Activated gamma-delta T cell treated with anti-CD3 and anti-CD28 coated beads, Interleukin-2, amount 50 U/mL, for 16 hours (primary cell): Measurements from ENCODE around the gene NUMBL.

ENCODE experiments used
- DNase-seq: peaks from one replicate; pipeline ENCODE4 v3.0.0-alpha.2; 2020; ENCODE audit warnings: low read depth

The NUMBL gene

DNA sequence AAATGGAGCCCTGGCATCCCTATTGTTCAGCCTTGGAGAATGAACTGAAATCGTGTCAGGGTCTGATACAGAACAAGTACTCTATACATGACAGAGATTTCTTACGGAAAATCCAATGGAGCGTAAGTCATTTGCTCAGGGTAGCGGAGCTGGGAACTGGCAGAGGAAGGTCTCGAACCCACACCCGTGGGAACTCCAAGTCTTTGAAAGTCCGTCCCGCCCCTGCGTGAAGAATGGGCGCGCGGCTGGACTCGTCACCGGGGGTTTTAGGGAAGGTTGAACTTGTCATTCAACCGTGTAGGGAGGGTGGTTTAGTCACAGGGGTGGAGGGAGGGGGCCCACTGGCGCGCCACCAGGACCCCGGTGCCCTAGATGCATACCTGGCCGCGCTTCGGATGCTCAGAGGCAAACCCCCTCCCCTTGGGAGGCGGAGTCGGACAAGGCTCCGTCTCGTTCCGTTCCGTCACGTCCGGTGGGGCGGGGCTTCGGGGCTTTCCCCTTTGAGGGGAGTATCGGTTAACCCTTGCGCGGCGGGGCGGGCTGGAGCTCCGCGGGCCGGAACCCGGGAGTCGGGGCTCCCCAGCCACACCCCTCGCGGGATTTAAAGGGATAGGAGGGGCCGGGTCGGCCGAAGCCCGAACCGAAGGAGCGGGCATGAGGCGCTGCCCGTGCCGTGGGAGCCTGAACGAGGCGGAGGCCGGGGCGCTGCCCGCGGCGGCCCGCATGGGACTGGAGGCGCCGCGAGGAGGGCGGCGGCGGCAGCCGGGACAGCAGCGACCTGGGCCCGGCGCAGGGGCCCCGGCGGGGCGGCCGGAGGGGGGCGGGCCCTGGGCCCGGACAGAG is 26.3 kb upstream of the NUMBL start, which contains the start of the genes COQ8B and ITPKC:
TSS of gene COQ8B (minus strand) at position 405 of the 843 bp plus-strand sequence. CDS start 2,254 bp downstream, outside the sequence.
TSS of gene ITPKC (plus strand) at position 631 of the 843 bp plus-strand sequence. CDS start at position 655, 24 bp downstream.
- peak; percentile 100 for DNase-seq

DNA sequence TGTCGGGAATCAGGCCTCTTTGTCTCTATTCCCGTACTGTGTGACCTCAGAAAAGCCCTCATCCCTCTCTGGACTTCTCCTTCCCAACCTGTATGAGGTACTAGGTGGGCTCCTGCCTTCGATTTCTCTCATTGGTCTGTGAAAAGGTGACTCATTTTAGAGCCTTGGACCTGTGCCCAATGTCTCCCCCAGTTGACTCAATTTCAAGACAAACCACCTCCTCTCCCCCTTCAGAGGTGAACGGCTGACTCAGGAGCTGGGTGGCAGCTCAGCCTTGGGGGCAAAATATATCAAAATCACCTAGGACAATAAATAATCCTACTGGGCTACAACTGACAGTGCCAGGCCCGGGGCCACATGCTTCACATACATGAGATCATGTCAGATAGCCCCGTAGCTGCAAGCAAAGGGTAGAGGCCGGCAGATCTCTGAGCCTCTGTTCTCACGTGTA is 25.6 kb upstream of the NUMBL start:
- peak; percentile 70 for DNase-seq

DNA sequence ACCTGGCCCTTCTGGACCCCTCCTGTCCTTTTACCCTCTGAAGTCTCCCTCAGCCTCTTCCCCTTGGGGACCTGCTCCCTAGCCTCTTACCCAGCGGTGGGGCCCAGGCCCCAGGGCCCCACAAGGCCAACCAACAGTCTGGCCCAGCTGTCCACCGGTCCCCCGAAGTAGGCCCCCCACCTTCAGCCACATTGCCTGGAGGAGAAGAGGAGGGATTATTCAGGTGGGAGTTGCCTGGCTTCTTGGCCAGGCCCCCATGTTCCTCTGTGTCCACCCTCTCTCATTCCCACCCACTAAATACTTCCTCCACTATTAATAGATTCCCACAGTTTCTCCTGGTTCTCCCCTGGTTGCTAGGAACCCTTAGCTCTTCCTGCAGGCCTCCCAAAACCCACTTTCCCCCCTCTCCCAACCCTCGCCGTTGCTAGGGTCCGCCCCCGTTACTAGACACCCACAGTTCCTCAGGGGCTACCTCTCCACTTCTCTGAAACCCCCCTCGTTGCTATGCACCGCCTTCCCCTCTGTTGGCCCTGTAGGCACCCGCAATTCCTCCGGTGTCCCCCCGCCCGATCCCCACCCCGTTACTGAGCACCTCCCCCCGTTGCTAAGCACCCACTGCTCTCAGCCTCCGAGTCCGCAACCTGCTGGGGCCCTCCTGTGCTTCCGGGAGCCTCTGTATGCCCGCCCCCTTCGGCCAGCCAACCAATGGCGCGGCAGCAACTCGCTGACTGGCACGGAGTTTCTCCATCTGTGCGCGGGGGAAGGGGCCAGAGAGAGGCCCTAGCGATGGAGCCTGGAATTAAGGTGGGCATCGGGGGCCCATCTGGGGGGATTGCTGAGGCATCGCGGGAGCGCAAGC is 24.2 kb upstream of the NUMBL start:
- DNase-seq: peak; percentile 86

DNA sequence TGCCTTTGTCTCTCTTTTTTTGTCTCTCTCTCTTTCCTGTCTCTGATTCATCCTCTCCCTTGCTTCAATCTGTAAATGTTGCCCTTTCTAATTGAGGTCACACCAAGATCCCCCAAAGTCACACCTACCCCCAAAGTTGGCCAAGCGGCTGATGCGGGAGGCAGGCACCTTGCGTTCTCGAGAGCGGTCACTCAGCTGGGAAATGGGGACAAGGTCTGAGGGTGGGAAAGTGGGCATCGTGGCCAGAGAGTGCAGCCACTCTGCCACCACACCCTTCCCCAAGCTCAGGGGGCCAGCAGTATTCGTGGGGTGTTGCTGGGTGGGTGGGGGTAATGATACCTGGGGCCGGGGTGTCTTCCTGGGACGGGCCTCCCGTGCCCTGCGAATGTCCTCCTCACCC is 23.5 kb upstream of the NUMBL start:
- DNase-seq: no peak

DNA sequence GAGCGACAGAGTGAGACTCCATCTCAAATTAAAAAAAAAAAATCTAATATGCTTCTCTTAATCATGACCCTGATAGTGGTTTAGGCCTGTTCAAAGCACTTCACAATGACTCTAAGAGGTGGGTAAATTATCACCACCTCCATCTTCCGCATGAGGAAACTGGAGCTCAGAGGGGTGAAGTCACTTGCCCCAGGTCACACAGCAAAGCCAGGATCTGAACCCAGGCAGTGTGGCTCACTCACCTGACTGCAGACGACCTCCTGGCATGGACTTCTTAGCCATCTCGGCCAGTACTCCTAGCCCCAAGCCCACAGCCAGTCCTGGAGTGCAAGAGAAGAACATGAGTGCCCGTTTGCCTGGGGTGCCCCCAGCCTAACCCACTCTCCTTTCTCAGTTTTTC is 19.4 kb upstream of the NUMBL start:
- DNase-seq: no peak

DNA sequence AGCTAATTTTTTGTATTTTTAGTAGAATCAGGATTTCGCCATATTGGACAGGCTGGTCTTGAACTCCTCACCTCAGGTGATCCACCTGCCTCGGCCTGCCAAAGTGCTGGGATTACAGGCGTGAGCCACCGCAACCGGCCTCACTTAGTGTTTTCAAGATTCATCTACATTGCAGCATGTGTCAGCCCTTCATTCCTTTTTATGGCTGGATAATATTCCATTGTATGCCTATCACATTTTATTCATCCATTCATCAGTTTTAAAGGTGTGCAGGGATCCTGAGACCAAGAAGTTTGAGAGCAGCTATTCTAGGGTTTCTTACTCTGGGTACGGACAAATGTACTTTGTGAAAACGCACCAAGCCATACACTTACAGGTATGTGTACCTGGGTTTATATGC is 17.2 kb upstream of the NUMBL start:
- no peak for DNase-seq

DNA sequence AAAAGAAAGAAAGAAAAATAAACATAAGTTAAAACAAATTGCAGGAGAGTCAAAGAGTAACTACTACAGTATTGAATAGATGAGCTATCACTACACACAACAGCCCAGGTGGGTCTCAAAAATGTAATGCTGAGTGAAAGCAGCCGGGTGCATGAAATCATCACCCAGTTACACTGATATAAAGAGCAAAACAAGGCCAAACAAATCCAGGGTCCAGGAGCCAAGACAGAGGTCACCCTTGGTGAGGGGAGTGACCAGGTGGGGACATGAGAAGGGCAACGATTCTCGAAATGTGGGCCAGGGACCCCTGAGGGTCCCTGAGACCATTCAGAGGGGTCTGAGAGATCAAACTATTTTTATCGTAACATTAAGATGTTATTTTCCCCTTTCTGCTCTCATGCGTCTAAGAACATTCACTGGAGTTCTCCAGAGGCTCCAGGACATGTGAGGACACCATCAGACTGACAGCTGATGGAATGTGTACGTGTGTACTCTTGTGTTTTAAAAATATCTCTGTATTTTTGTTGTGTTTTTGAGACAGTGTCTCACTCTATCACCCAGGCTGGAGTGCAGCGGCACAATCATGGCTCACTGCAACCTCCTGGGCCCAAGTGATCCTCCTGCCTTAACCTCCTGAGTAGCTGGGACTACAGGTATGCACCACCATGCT is 15.6 kb upstream of the NUMBL start:
- no peak for DNase-seq

DNA sequence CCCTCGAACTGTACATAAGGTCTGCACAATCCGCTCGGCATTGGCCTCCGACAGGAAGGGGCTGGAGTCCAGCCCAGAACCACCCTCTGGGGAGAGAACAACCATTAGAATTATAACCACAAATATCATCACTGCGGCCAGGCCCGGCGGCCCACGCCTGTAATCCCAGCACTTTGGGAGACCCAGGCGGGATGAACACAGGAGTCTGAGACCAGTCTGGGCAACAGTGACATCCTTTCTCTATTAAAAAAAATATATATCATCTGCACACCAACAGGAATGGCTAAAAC is 14.9 kb upstream of the NUMBL start:
- DNase-seq: no peak

DNA sequence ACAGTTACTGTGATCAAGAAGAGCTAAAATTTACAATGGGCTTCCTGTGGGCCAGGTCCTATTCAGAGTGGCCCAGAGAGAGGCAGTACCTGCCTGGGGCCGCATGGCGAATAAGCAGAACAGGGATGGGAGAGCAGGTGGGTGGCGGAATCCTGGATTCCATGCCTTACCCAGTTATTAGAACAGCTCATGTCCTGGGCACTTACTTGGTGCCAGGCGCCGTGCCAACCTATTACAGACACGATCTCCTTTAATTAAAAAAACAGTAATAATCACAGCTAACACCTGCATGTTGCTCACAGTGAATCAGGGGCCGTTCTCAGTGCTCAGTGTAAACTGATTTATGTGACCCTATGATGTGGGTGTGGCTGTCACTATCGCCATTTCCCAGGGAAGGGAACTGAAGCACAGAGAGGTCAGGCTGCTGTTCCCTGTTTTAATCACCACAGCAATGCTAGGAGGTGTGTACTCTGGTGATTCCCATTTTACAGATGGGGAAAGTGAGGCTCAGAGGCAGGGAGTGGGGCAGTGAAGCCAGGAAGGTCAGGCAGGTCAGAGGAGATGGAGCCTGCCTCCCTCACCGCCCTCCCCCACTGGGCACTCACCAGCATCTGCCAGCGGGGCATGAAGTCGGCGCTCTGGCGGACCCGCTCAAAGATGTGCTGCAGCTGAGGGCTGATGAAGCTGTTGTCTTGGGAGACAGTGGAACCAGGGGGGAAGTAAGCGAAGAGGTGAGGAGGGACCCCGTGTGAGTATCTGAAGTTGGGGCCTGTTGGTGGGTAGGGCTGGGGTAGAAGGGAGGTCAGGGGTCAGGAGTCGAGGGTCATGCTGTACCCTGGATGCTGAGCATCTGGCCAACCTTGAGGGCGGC is 14.3 kb upstream of the NUMBL start:
- no peak for DNase-seq

DNA sequence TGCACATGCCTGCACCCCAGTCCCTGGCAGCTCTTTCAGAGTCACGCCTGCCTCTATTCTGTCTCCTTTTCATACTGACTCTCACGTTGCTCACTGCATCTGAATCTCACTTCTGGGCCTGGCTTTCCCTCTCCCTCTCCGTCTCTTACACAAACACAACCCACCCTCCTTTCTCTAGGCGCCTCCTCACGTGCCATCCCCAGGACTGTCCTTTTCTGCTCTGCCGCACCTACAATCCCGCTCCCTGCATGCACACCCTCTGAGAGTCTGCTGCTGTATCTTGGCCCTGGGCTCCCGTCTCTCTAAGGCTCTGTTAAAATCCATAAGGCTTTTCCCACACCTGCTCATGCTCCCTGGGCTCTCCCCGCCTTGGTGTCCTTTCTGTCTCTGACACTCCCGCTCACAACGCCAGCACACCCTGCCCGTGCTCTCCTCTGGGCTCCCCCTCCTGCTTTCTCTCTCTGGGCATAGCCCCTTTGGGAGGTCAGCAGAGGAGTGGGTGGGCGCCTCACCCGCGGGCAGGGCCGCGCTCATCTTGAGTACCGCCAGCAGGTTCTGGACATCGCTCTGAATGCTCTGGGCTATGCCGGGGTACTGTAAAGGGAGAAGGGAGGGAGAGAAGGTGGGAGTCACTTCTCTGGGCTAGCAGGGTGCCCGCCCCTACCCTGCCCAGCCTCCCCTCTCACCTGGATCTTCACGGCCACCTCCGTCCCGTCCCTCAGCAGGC is 12.7 kb upstream of the NUMBL start:
- no peak for DNase-seq

DNA sequence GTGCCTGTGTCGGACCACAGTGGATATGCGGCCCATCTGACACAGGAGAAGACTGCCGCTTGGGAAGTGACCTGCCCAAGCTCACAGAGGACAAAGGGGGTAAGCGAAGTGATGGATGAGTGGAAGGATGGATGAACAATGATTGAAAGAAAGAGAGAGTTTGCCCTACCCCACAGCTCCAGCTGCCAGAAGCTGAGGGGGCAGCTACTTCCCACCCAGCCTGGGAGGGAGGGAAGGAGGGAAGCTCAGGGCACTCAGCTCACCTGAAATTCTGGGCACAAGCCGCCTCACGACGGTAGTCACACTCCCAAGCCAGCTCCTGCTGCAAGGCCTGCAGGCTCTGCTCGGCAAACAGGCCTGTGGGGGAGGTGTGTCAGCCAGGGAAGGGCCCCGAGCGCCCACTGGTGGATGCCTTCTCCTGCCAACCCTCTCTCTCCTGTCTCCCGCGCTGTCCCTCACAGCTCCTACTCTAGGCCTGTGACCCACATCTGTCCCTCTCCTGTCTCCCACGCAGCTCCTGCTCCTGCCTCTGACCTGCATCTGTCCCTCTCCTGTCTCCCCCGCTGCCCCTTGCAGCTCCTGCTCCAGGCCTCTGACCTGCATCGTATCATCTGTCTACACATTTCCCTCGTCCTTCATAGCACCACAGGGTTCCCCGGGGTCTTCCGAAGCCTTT is 12.0 kb upstream of the NUMBL start:
- no peak for DNase-seq

DNA sequence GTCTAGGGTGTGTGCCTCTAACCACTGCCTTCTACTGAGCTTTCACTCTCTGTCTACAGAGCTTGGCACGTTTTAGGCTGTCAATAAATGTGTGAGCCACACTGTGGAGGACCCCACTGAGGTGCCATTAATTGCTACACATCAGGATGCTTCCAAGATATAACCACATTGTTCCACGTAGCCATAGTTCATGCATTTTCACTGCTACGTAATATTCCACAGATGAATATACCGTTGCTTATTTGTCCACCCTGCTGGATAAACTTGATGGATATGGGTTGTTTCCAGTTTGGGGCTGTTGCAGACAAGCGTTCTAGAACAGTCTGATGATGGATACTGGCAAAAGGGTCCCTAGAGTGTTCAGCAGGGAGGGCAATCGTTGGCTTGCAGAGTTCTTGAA is 11.3 kb upstream of the NUMBL start:
- DNase-seq: no peak

DNA sequence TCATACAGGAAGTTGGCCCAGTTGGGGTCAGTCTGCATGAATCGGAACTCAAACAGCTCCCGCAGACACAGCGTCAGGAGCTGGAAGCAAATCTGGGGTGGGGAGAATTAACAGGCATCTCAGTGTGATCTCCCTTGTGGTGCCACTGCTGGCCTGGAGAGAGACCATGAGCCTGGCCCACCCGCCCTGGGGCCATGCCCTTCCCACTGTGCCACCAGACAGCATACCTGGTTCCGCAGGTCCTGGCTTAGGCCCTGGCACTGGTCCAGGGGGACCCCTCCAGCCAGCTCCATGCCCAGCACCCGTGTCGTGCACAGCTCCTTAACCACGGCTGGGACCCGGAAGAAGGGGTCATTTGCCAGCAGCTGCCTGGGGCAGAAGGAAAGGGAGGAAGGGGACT is 9.6 kb upstream of the NUMBL start:
- no peak for DNase-seq

DNA sequence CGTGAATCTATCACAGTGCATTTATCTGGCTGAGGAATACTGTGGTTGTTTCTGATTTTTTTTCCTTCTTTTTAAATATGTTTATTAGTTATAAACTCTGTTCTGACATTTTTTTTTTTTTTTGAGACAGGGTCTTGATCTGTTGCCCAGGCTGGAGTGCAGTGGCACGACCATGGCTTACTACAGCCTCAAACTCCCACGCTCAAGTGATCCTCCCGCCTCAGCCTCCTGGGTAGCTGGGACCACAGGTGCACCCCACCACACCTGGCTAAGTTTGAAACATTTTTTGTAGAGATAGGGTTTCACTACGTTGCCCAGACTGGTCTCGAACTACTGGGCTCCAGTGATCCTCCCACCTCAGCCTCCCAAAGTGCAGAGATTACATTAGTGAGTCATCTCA is 6.6 kb upstream of the NUMBL start:
- no peak for DNase-seq

DNA sequence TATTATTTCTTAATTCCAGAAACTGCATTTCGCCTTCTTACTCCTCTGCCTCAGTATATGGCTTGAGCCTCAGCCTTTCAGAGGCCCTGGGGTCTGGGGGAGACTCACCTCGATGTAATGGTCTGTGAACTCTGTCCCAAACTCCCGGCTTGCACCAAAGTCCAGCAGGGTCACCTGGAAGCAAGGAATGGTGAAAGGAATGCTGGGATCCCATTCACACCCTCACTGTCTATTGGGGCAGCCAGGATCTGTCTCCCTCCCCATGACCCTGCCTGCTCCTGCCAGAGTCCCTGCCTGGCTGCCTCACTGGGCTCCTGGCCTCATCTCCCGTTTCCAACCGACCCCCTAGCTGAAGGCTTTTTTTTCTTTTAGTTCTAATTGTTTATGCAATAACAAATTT is 5.4 kb upstream of the NUMBL start:
- DNase-seq: no peak

DNA sequence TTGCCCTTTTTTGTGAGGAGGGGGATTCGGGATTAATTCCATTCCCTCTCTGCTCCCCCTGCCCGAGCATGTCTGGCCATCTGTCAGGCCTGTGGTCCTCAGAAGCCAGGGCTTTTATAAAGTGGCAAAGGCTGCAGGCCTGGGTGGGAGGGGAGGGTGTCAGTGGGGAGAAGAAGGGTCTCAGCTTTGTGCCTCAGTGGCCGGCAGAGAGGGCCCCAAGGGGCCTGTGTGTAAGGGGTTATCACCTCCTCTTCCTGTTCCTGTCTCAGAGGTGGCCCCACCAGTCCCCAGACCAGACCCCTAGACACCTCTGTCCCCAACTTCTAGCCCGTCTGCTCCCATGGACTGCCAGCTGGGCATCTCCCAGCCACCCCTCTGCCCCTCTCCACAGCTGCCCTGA is 3.4 kb upstream of the NUMBL start:
- DNase-seq: no peak

DNA sequence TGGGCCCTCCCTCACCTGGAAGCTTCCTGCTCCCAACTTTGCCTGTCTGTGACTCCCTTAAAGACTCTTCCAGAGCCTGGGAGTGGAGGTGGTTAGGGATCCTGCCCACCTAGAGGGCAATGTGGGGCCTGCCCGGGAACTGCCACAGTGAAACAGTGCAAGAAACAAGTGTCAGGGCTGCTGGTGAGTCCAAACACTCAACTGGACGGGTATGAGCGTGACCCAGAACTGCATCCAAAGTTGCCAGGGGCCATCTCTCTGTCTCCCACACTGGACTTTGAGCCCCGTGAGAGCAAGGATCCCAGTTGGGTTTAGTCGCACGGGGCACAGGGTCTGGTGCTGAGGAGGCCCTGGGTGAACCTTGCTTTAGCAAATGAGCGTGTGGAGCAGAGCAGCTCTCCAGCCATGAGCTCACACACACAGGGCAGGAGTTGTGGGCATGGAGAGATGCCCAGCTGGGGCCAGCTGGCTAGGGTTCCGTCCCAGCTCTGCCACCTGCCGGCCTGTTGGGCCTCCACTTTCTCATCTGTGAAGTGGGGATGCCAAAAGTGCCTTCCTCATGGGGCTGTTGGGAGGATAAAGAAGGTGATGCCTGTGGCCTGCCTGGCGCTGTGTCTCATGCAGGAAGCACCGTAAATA is 2.8 kb upstream of the NUMBL start:
- DNase-seq: no peak

DNA sequence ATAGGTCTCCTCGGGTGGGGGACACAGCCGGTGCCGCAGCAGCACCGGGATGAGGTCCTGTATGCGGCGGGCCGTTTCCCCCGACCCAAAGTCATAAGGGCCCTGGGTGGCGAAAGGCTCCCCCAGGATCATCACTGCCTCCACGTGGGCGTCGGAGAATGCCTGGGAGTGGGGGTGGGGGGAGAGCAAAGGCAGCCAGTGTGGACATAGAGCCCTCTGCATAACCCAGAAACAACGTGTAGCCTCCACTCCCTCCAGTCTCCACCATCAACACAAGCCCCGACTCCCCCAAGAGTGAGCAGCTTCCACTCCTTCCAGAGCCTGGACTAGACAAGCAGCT is 1.7 kb upstream of the NUMBL start:
- DNase-seq: no peak

DNA sequence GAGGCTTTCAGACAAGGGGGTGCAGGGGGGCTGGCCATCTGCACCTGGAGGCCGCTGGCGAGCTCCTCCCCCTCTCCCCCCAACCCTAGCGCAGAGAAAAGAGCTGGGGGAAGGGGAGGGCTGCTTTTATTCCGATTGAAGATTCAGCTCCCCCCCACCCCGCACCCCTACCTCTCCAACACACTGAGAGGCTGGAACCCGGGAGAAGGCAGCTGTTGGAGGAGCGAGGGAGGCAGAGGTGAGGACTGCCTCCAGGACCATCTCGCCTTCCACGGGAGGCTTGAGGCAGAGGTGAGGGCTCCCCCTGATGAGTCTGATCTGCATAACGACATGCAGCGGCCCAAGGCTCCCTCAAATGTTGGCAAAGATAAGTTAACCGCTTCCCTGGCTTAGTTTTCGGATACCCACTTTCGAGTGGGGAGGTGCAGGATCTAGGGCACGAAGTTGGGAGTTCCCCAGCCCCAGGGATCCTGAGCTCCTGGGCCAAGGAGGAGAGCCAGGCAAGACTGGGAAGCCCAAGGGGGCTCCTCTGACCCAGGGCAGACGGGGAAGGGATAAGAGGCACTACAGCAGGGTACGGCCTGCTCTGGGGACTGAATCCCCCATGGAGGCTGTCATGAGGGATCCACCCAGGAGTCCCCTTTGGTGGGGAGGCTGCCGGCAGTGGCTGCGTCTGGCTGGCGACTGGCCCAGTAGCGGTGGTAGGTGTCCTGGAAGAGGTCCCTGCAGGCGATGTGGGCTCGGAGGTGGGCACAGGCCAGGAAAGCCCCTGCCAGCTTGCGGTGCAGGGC is 1.2 kb upstream of the NUMBL start:
- no peak for DNase-seq
